Measurements from ENCODE around the gene HDAC8. TPM values are rescaled to one million over a fixed set of nuclear protein-coding genes. Genes with fewer than 3 reads are reported as not detected.

Gene HDAC8
- total and polyA plus RNA-seq, 2 donors (not counting 1 experiment from before 2014, with no cell fraction given) = 13.3 to 41.9 TPM

GRCh38 chrX:72436010-72436409 is 136.6 kb downstream of the HDAC8 start:
- H2AFZ ChIP-seq (ENCODE audit: insufficient read depth, low read depth, low read length, poor library complexity, severe bottlenecking) = no peak overlapping the region
- POLR2A ChIA-PET = no interaction called here

GRCh38 chrX:72430405-72430968 is 142.2 kb downstream of the HDAC8 start:
- no peak for DNase-seq
- no peaks in the 10 kb centered on the region for H3K4me1 ChIP-seq (ENCODE audit: control insufficient read depth in 2 of 2, insufficient read depth in 2 of 2, low read length in 2 of 2)
- WGBS (ENCODE audit: insufficient coverage) = no CpG with 5 or more reads among the region's 4 CpGs
- Mint-ChIP-seq H3K27me3 (no peaks in the 10 kb centered on the region), H3K4me3 (no peak overlapping the region), H3K4me1 (no peaks in the 10 kb centered on the region), H3K9me3 (ENCODE audit: insufficient read depth) (no peaks in the 10 kb centered on the region), H3K27ac (no peak overlapping the region)
- H3K4me3 ChIP-seq (ENCODE audit: control extremely low read depth in 1 of 5, extremely low read depth in 1 of 5, insufficient read depth in 1 of 5, low read depth in 2 of 5, low read length in 4 of 5) = no peak overlapping the region
- H3K27me3 ChIP-seq (replicated peaks in 1 of 4; ENCODE audit: control extremely low read depth in 1 of 4, control insufficient read depth in 3 of 4, insufficient read depth in 4 of 4, low read length in 3 of 4) = no peaks in the 10 kb centered on the region
- intact Hi-C loops (cut with micrococcal nuclease) = no loop called here
- CTCF ChIA-PET = no interaction called here
- no peaks in the 10 kb centered on the region for H4K20me1 ChIP-seq (ENCODE audit: control insufficient read depth, insufficient read depth, low read length, poor library complexity, severe bottlenecking)
- no peak for ATAC-seq (ENCODE audit: low read depth)
- H3K79me2 ChIP-seq (ENCODE audit: control insufficient read depth, insufficient read depth, low read length) = no peaks in the 10 kb centered on the region
- peaks cover 0 to under 1% (median 0%) of the 10 kb centered on the region in 3 donors for H3K9me3 ChIP-seq (ENCODE audit: control extremely low read depth in 1 of 3, control insufficient read depth in 2 of 3, insufficient read depth in 1 of 3, low read length in 2 of 3)
- H3K27ac ChIP-seq (ENCODE audit: low read length in 2 of 2) = no peak overlapping the region
- TF ChIP-seq EZH2 (IDR thresholded peaks at IDR 0.05; ENCODE audit: borderline replicate concordance, insufficient read depth, low read depth, low read length, poor library complexity, severe bottlenecking) = no peak
- no peak for TF ChIP-seq CTCF (IDR thresholded peaks at IDR 0.05)
- H2AFZ ChIP-seq (ENCODE audit: insufficient read depth, low read depth, low read length, poor library complexity, severe bottlenecking) = no peak overlapping the region
- no peaks in the 10 kb centered on the region for H3K36me3 ChIP-seq (replicated peaks in 1 of 2; ENCODE audit: control extremely low read depth in 1 of 2, control insufficient read depth in 1 of 2, extremely low read depth in 1 of 2, insufficient read depth in 2 of 2, low read length in 1 of 2)
- POLR2A ChIA-PET = no interaction called here
- H3K9ac ChIP-seq (ENCODE audit: low read length) = no peak overlapping the region
- H3K4me2 ChIP-seq (replicated peaks; ENCODE audit: low read depth, low read length, poor library complexity, severe bottlenecking) = no peak overlapping the region

More at GRCh38 chrX:72436010-72436409, 136.6 kb downstream of the HDAC8 start:
- Histone ChIP-seq H4K20me1 (ENCODE audit: control insufficient read depth, insufficient read depth, low read length, poor library complexity, severe bottlenecking) (no peaks in the 10 kb centered on the region), H3K4me3 (ENCODE audit: control extremely low read depth in 1 of 5, extremely low read depth in 1 of 5, insufficient read depth in 1 of 5, low read depth in 2 of 5, low read length in 4 of 5) (no peak overlapping the region), H3K9me3 (ENCODE audit: control extremely low read depth in 1 of 3, control insufficient read depth in 2 of 3, insufficient read depth in 1 of 3, low read length in 2 of 3) (peaks cover 0 to 10% (median 0%) of the 10 kb centered on the region in 3 donors), H3K27me3 (replicated peaks in 1 of 4; ENCODE audit: control extremely low read depth in 1 of 4, control insufficient read depth in 3 of 4, insufficient read depth in 4 of 4, low read length in 3 of 4) (no peaks in the 10 kb centered on the region), H3K4me1 (ENCODE audit: control insufficient read depth in 2 of 2, insufficient read depth in 2 of 2, low read length in 2 of 2) (no peaks in the 10 kb centered on the region), H3K9ac (ENCODE audit: low read length) (no peak overlapping the region), H3K27ac (ENCODE audit: low read length in 2 of 2) (no peak overlapping the region), H3K79me2 (ENCODE audit: control insufficient read depth, insufficient read depth, low read length) (no peaks in the 10 kb centered on the region), H3K4me2 (replicated peaks; ENCODE audit: low read depth, low read length, poor library complexity, severe bottlenecking) (no peak overlapping the region), H3K36me3 (replicated peaks in 1 of 2; ENCODE audit: control extremely low read depth in 1 of 2, control insufficient read depth in 1 of 2, extremely low read depth in 1 of 2, insufficient read depth in 2 of 2, low read length in 1 of 2) (no peaks in the 10 kb centered on the region)
- TF ChIP-seq CTCF (IDR thresholded peaks at IDR 0.05) = no peak
- no peak for TF ChIP-seq EZH2 (IDR thresholded peaks at IDR 0.05; ENCODE audit: borderline replicate concordance, insufficient read depth, low read depth, low read length, poor library complexity, severe bottlenecking)
- no peak for ATAC-seq (ENCODE audit: low read depth)
- no peaks in the 10 kb centered on the region for H3K27me3 Mint-ChIP-seq
- H3K27ac Mint-ChIP-seq = no peak overlapping the region
- intact Hi-C loops (cut with micrococcal nuclease) = no loop called here
- CTCF ChIA-PET = no interaction called here
- DNase-seq = no peak
- no peaks in the 10 kb centered on the region for H3K9me3 Mint-ChIP-seq (ENCODE audit: insufficient read depth)
- no peaks in the 10 kb centered on the region for H3K4me1 Mint-ChIP-seq
- H3K4me3 Mint-ChIP-seq = no peak overlapping the region

Data from B cell (primary cell).